Left hindlimb (tissue), 1 donor: Measurements from ENCODE around the gene RNF215.
A peak's percentile ranks its signal among the peaks of the same experiment; 100 is the strongest.
"Not testable (repeated sequence)": the region's sequence is repeated elsewhere in the genome, so short reads cannot be mapped to it uniquely, and the experiment has no call there.

Experiments
- DNase-seq: peaks from one replicate; pipeline ENCODE4 v3.0.0-alpha.2; 2018

Gene RNF215

GRCh38 chr22:30357650-30358215 is 29.5 kb downstream of the RNF215 start:
- no peak for DNase-seq

GRCh38 chr22:30357236-30357570 is 30.0 kb downstream of the RNF215 start:
- DNase-seq, result no peak

GRCh38 chr22:30356449-30357235 is 30.6 kb downstream of the RNF215 start, which contains the start of the genes CCDC157 and SF3A1:
Gene CCDC157 (plus strand): TSS chr22:30357007. CDS start chr22:30366001, 8,994 bp downstream.
Gene SF3A1 (minus strand): TSS chr22:30356894. CDS start chr22:30356792, 102 bp downstream.
- peak; percentile 91 for DNase-seq

- DNase-seq, result no peak
Measured at GRCh38 chr22:30354644-30355043, 32.6 kb downstream of the RNF215 start.

- no peak for DNase-seq
Measured at GRCh38 chr22:30351226-30351625, 36.0 kb downstream of the RNF215 start.

GRCh38 chr22:30348809-30349208 is 38.4 kb downstream of the RNF215 start:
- no peak for DNase-seq

GRCh38 chr22:30348404-30348803 is 38.8 kb downstream of the RNF215 start:
- DNase-seq, result no peak

GRCh38 chr22:30347255-30347892 is 39.8 kb downstream of the RNF215 start:
- DNase-seq, result no peak

- no peak for DNase-seq
Measured at GRCh38 chr22:30344447-30345200, 42.6 kb downstream of the RNF215 start.

GRCh38 chr22:30340911-30341685 is 46.1 kb downstream of the RNF215 start:
- peak; percentile 60 for DNase-seq

GRCh38 chr22:30338802-30339201 is 48.4 kb downstream of the RNF215 start:
- DNase-seq, result no peak

- DNase-seq, result not testable (repeated sequence)
Measured at GRCh38 chr22:30338341-30338740, 48.9 kb downstream of the RNF215 start.

GRCh38 chr22:30337461-30337778 is 49.8 kb downstream of the RNF215 start:
- no peak for DNase-seq

GRCh38 chr22:30336752-30337460 is 50.3 kb downstream of the RNF215 start:
- no peak for DNase-seq

GRCh38 chr22:30335236-30335635 is 52.0 kb downstream of the RNF215 start:
- no peak for DNase-seq

- no peak for DNase-seq
Measured at GRCh38 chr22:30334646-30335045, 52.6 kb downstream of the RNF215 start.

- no peak for DNase-seq
Measured at GRCh38 chr22:30333707-30334087, 53.5 kb downstream of the RNF215 start.

- no peak for DNase-seq
Measured at GRCh38 chr22:30332994-30333706, 54.1 kb downstream of the RNF215 start.

GRCh38 chr22:30332551-30332950 is 54.7 kb downstream of the RNF215 start:
- no peak for DNase-seq
